Measurements from ENCODE around the gene SCARF2.

The SCARF2 gene

GRCh38 chr22:20440637-20441591 lies 3.3 kb upstream of the SCARF2 start:
- no peak for DNase-seq (ENCODE audit: low read depth)

DNA sequence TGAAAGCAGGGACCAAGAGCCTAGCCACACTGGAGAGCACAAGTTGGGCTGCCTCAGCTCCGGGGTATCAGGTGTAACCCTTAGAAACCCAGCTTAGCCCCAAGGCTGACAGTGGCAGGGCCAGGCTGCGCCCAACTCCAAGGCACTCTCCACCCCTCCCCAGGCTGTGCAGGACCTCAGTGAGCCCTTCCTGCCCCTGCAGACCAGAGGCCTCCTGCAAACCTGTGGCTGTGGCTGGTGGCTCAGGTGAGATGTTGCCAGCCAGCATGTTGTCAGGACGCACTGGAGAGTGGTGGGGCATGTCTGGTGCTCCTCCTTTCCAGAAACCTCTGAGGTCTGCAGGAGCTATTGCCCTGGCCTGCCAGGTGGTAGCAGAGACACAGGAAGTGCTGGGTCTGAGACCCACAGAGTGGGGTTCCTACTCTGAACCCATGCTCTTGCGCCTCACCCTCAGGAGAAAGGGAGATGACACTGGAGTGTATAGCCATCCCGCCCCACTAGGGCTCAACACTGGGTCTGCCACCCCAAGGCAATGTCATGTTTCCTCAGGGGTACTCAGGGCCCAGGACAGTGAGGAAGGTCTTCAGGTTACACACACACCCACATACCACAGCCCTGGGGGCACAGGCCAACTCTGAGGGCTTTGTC lies 2.4 kb upstream of the SCARF2 start:
- no peak for DNase-seq (ENCODE audit: low read depth)

DNA sequence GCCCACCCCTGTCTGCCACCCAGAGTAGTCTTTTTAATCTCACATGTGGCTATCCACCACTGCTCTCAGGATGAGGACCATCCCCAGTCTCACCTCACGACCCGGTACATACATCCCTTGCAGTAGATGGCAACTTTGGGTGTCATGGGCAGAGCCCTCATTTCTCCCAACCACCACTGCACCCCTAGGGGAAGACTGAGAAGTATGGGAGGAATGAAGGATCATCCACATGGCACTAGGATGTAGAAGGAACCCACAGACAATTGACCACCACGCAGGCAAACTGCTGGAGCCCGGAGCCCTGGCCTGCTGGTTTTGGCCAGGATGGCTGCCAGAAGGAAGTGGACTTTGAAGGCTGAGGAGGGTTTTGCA lies 1.9 kb upstream of the SCARF2 start:
- no peak for DNase-seq (ENCODE audit: low read depth)

DNA sequence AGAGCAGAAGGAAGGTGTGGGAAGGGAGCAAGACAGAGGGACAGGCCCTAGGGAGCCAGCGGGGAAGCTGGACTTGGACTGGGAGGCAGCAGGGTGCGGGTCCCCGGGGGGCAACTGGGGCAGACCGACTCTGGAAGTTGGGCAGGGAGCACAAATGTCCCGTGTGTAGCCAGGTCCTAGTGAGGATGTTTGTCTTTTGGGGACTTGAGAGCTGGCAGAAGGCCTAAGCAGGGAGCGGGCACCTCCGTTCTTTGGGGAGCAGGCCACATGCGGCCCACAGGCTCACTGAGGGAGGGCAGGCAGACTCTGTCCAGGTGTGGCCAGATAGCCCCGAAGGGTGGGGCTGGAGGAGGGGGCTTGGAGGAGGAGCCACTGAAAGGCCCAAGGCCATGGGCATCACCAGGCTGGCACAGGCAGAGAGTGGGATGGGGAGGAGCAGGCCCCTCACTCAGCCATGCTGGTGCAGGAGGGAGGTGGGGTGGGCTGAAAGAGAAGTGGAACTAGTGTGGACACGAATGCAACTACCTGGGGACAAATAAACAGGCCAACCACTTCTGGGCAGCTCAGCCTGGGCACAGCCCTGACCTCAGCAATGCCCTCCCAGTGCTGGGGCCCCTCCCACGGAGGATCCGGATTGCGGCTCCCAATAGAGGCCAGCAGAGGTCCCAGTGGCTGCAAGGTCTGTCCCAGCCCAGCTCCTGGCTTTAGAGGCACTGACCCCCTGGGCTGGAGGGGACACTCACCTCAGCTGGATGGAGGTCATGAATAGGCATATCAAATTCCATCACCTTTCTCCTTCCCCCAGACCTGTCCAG lies 1.3 kb upstream of the SCARF2 start:
- no peak for DNase-seq (ENCODE audit: low read depth)

DNA sequence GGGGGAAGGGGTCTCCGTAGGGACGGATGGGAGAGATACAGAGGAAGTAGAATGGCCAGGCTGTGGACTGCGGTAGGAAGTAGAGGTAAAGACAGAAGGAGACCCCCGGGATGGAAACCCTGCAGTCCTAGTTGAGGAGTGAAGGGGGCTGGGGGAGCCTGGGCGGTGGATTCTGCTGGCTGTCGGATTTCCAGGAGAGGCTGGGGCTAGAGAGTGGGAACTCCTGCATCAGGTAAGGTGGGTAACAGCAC lies 727 bp upstream of the SCARF2 start:
- no peak for DNase-seq (ENCODE audit: low read depth)

DNA sequence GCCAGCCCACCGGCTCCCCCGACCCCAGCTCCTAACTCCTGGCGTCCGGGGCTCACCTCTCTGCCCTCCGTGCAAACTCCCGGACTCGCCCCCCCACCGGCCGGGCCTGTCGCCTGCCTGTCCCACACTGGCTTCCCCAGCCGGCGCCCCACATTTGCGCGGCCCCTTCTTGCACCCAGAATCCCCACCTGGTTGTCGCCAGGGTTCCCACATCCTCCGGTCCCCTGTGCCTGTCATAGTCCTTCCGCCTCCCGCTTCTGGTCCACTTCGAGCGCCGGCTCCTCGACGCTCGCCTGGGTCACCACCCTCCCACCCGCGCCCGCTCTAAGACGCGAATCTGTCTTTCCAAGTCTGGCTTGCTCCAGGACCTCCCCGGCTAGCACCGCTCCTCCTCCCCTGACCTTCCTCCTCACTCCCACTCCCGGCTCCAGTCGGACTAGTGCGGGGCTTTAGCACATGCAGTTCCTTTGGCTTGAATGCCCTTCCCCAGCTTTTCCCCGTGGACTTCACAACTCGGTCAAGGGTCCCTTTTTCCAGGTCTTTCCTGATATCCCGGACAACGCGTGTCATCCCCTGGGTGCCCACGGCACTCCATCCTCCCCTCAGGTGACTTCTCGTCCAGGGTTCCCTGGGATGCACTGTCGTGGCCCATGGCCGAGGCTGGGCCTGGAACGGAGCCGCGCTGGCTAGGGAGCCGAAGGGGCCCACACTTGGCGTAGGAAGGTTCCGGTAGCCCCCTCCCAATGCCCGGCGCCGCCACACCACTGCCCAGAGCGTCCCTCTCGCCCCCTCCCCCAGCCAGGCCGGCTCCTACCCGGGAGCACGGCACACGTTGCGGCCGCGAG lies 635 bp downstream of the SCARF2 start:
- no peak for DNase-seq (ENCODE audit: low read depth)

DNA sequence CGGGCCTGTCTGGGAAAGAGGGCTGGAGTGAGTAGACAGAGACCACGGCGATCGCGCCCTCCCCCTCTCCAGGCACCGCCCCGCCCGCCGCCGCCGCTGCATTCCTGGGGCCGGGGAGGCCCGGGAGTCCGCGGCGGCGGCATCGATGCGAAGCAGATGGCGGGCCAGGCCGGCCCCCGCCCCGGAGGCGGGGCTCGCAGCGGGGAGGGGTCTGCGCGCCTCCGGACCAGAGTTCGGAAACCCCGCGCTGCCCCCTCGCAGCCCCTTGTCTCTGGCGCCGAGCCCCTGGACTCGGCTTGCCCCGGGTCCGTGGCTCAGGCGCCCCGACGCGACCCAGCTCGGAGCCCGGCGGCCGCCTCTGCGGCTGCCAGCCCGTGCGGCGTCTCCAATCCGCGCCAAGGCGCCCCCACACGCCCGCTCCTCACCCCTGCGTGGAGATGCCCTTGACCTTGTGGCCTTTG lies 1.3 kb downstream of the SCARF2 start:
- DNase-seq (ENCODE audit: low read depth): no peak

DNA sequence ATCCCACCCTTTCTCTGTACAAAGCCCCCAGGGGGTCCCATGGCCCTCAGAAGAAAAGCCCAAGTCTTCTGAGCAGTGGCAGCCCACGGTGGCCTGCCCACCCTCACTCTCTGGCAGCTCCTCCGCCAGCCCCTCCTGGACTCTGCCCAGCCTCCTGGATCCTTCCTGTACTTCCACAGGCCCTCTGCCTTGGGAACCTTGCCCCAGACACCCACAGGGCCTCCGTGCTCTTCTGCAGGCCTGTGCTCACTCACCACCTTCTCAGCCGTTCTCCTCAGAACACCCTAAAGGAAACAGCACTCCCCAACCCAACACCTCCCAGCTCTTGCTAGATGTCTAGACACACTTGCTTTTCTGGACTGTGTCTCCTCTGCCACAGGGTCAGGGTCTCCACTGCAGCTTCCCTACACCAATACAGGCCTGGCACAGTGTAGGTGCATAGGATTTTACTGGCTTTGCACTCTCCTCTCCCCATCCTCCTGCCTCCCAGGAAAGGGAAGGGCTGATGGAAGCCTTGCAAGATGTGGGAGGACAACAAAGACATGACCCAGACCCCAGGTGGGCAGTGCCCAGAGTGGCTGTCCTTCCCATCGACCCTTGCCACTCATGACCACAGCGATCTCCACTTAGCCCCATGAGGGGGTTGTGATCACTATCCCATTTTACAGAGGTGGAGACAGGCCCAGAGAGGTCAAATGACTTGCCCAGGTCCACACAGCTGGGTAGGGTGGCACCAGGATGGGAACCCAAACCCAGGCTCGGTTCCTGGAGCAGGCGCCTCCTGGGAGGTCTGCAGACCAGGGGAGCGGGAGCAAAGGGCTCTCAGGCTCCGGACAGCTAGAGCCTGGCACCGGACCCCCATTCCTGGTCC lies 2.0 kb downstream of the SCARF2 start:
- DNase-seq (ENCODE audit: low read depth): no peak

DNA sequence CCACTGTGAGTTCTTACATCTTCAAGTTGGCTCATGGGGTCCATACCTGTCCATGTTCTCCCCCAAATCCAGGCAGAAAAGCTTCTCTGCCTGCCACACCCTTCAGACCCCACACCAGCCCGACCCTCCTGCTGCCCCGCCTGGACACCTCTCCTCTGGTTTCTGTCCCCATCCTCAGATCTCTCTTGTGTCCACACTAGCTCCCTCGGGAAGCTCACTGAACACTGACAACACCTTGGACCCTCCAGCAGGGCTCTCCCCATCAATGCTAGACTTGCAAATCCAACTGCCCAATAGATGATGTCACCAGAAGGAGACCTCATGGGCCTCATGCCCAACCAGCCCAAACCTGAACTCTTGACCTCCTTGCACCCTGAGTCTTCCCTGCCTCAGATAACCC lies 2.9 kb downstream of the SCARF2 start:
- no peak for DNase-seq (ENCODE audit: low read depth)

- no peak for DNase-seq (ENCODE audit: low read depth)
Observed at GRCh38 chr22:20434264-20434751, 3.3 kb downstream of the SCARF2 start.

GRCh38 chr22:20433686-20434241 lies 3.9 kb downstream of the SCARF2 start:
- DNase-seq (ENCODE audit: low read depth): no peak

DNA sequence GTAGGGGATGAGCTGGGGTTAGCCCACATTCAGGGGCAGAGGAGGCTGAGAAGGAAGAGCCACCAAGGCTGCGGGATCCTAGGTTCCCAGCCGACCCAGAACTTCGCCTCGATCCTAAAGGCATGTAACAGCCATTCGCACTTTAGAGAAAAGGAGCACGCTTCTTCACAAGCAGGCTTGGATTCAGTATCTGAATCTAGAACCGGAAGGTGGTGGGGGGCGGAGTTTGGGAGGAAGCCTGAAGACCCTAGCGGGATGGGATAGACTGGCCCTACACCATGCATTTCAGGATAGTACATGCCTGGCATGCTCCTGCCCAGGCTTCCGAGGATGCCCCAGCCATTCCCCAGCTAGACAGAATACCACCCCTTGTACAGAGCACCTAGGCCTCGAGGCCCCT lies 4.4 kb downstream of the SCARF2 start:
- no peak for DNase-seq (ENCODE audit: low read depth)

DNA sequence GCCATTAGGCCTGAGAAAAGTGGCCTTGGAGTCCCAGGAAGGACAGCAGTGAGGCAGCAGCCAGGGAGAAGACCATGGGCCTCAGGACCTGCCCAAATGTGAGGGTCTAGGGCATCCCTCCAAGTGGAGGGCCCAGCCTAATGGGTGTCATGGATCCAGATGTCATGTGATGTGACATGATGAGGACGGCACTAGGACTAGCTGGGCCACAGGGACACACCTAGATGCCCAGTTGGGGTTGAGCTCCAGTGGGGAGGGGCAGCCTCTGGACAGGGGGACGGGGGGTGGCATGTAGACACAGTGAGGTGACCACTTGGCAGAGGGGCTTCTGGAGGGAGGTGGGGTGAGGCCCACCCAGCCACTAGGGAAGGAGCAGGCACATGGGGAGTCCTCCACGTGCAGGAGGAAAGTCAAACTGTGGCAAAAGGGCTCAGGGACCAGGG lies 5.4 kb downstream of the SCARF2 start:
- DNase-seq (ENCODE audit: low read depth): no peak

- DNase-seq (ENCODE audit: low read depth): no peak
Observed at GRCh38 chr22:20431511-20432192, 6.0 kb downstream of the SCARF2 start.

GRCh38 chr22:20430720-20431510 lies 6.7 kb downstream of the SCARF2 start:
- DNase-seq (ENCODE audit: low read depth): no peak

GRCh38 chr22:20430101-20430719 lies 7.4 kb downstream of the SCARF2 start:
- DNase-seq (ENCODE audit: low read depth): no peak

GRCh38 chr22:20429254-20430100 lies 8.1 kb downstream of the SCARF2 start:
- DNase-seq (ENCODE audit: low read depth): peak; percentile 68
